GM18907 (cell line): ENCODE measurements around the gene FAM187B.

Experiments used
- ATAC-seq: cut with Tn5 transposase; IDR thresholded peaks from one replicate; pipeline ENCODE4 v1.9.1; 2021; ENCODE audit warnings: mild to moderate bottlenecking, moderate library complexity; ENCODE audit not compliant: unreplicated experiment

The FAM187B gene

DNA sequence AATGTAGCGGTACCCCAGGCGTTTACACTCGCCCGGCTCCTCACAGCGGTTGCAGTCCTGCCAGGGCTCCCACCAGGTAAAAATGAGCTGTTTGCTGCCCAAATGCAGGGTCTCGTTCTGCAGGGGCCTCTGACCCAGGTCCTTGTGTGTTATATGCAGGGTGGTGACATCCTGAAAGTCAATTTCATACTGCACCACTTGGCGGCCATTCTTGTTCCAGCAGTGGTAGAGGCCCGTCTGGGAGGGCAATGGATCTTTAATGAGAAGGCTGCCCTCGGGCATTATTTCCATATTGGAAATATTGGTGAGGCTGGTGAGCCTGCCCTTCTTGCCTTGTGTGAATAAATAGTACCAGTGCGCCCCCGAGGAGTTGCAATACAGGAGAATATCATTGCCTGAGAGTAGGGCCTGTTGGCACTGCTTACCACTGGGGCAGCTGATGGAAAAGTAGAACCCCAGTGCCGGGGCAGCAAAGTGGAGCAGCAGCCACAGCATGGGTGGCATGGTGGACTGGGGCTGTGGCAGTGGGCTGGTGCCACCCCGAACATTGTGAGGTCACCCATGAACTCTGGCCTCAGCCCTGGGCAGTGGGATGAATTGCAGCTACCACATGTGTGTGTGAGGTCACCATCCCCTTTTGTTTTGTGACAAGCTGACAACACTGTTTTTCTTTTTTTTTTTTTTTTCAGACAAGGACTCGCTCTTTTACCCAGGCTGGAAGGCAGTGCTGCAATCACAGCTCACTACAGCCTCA, at the start of gene FAM187B:
Gene FAM187B (minus strand): TSS at position 563 of the 754 bp plus-strand sequence. CDS start 59 bp downstream, at position 504.
- no peak for ATAC-seq

DNA sequence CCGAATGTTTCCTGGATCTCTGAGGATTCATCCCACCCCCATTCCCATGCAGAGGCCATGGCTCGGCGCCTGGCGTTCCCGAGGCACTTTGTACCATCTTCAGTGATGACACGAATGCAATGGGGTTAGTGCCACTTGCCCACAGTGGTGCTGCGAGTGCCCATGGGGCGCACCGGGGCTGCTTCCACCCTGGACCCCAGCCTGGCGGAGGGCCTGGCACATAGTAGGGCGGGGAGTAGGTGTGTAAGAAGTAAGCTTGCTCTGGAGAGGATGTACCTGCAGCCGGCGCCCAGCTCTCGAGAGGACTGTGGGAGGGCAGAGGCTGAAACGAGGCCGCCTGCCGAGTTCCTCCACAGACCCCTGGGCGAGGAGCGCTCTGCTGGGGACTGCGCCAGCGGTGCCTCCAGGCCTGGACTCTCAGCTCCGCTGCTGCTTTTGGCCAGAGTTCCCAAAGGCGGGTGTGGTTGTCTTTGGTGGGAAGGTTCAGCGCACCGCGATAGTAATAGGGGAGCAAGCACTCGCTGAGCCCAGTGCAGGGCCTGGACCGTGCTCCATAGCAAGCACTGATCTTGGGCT, 48.3 kb upstream of the FAM187B start:
- no peak for ATAC-seq

DNA sequence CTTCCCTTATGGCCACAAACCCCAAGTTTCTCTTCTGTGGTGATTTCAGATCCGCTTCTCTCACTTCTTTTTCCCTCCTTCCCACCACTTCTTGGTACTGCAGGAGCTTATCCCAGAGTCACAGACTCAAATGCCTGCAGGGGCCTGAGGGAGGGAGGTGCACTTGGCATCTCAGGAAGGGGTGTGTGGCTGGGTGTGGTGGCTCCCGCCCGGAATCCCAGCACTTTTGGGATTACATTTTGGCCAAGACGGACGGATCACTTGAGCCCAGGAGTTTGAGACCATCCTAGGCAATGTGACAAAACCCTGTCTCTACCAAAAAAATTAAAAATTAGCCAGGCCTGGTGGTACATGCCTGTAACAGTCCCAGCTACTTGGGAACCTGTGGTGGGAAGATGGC, 45.8 kb upstream of the FAM187B start:
- ATAC-seq = no peak

DNA sequence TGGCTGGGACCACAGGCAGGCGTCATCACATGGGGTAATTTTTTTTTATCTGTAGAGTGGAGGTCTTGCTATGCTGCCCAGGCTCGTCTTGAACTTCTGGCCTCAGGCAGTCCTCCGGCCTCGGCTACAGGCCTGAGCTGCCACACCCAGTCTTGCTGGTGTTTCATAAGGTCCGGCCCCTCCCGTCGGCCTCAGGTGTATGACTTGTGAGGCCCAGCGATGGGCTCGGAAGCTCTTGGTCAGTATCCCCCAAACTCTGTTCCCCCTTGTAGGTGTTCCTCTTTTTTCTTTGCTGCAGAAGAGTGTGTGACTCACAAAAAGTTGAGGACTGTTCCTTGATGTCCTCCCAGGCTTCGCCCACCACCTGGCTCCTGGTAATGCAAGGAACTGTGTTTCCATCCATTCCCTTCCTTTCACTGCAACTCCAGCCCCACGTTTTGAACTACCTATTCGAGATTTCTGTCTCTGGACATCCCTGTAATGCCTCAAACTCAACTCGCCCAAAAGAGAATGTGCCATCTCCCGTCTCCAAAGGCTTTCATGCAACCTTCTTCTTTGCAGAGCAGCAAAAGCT, 45.2 kb upstream of the FAM187B start:
- no peak for ATAC-seq

DNA sequence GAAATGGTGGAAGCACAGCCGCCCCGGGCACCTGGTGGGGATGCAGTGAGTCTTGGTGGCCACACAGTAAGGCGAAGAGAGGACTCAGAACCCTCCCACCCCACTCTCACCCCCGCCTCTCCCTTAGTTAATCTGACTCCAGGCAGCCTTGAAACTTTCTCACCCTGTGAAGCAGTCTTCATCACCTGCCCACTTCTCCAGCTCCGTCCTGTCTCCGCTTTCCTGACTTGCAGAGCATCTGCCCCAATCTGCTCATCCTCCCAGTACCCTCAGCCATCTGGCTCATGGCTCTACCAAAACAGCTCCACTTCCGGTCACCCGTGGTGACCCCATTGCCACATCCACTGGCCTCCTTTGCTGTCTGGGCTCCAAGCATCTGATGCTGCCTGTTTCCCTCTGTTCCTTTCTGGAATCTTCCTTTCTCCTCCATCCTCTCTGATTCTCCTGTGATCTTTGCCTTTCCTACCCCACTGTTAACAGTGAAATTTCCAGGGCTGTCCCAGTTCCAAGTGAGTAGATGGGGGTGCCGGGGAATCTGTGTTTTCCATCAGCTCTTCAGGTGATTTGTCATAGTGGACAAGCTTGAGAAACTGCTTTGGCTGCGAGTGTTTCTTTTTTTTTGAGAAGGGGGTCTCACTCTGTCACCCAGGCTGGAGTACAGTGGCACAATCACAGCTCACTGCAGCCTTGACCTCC, 44.6 kb upstream of the FAM187B start:
- no peak for ATAC-seq

DNA sequence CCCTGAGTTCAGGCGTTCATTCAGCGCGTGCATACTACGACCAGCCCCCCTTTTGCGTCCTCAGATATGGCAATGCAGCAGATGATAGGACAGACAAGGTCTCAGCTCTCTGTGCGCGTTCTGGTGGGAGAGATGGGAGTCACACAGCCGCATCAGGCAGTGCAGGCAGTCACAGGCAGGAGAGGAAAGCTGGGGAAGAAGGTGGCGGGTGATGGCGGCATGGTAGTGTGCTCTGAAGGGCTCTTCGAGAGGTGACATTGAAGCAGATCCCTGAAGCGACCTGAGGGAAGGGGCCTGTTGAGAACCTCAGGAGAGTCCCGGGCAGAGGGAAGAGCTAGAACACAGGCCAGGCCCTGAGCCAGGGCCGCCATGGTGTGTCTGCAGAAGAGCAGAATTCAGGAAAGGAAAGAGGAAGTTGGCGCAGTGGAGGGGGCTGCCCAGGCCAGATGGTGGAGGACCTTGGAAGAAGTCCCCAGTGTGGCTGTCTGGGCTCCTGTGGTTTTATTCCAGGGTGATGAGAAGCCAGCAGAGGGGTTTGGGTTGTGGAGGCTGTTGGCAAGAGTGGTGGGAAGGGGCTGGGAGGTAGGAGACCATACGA, 43.7 kb upstream of the FAM187B start:
- ATAC-seq = no peak

DNA sequence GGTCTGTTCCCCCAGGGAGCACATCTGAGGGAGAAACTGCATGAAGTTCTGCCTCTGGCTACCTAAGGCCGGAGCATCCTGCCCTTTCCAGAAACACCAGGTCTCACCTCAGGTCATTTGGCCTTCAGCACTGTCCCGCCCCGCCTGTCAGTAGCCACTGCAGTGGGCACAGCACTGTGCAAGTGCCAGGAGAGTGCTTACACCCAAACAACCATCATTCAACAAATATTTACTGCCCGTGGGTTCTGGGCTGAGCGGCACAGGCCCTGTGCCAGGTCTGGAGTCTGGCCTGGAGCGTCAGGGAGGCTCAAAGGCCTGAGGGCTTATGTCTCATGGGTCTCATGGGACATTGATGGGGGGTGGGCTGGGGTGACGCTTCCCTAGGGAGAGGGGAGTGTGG, 43.0 kb upstream of the FAM187B start:
- ATAC-seq = no peak

DNA sequence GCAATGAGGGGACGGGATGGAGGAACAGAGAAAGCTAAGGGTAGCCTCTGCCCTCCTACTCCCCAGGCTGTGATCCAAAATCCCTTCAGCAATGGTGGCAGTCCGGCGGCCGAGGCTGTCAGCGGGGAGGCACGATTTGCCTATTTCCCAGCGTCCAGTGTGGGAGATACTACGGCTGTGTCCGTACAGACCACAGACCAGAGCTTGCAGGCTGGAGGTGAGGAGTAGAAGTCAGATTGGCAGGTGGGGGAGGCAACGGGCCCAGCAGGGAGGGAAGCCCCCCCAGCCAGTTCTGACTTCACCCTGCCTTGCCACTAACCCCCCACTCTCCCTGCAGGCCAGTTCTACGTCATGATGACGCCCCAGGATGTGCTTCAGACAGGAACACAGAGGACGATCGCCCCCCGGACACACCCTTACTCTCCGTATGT, 41.9 kb upstream of the FAM187B start:
- no peak for ATAC-seq

DNA sequence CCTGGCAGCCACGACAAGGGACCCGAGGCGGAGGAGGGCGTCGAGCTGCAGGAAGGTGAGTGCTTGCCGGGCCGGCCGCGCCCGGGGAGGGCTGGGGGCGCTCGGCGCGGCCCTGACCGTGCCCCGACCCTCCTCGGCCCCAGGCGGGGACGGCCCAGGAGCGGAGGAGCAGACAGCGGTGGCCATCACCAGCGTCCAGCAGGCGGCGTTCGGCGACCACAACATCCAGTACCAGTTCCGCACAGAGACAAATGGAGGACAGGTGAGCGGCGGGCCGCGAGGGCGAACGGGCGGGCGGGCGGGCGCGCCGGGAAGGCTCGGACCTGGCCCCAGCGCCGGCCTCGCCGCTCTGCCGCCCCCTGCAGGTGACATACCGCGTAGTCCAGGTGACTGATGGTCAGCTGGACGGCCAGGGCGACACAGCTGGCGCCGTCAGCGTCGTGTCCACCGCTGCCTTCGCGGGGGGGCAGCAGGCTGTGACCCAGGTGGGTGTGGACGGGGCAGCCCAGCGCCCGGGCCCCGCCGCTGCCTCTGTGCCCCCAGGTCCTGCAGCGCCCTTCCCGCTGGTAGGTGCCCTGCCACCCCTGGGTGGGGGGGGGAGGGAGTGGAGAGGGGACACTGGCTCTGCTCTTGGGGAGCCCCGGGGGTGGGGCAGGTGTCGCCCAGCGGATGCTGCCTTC, 41.0 kb upstream of the FAM187B start:
- peak; percentile 57 for ATAC-seq

DNA sequence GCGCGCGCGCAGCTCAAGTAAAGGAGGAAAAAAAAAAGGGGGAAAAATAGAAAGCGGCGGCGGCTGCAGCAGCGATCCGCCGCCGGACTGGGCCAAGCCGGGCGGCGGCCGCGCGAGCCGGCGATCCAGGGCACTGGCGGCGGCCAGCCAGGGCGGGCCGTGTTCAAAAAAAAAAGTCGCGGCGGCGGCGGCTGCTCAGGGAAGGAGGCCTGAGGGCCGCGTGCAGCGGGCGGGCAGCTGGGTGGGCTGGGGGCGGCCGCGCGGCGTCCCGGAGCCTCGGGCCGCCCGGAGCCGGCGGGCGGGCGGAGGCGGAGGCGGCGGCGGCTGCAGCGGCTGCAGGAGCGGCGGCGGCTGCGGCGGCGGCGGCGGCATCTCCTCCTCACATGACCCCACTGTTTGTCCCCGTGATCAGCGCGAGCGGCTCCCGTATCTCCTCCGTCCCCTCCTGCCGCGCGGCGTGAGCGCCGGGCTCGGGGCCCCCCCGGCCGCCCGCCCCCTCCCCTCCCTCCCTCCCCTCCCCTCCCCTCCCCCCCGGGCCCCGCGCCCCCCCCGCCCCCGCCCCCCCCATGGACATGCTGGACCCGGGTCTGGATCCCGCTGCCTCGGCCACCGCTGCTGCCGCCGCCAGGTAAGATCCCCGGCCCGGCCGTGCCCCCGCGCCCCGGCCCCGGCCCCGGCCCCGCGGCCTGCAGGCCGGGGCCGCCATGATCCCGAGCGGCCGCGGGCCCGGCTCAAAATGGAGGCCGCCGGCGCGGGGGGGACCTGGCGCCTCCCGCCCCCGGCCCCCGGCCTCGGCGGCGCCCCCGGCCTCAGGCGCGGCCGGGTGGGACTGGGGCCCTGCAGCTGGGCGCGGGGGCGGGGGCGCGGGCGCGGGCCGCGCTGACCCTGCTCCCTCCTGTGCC, 40.2 kb upstream of the FAM187B start, which contains the start of gene USF2:
Gene USF2 (plus strand): TSS at position 427 of the 902 bp plus-strand sequence. CDS start 140 bp downstream, at position 567.
- peak; percentile 25 for ATAC-seq

DNA sequence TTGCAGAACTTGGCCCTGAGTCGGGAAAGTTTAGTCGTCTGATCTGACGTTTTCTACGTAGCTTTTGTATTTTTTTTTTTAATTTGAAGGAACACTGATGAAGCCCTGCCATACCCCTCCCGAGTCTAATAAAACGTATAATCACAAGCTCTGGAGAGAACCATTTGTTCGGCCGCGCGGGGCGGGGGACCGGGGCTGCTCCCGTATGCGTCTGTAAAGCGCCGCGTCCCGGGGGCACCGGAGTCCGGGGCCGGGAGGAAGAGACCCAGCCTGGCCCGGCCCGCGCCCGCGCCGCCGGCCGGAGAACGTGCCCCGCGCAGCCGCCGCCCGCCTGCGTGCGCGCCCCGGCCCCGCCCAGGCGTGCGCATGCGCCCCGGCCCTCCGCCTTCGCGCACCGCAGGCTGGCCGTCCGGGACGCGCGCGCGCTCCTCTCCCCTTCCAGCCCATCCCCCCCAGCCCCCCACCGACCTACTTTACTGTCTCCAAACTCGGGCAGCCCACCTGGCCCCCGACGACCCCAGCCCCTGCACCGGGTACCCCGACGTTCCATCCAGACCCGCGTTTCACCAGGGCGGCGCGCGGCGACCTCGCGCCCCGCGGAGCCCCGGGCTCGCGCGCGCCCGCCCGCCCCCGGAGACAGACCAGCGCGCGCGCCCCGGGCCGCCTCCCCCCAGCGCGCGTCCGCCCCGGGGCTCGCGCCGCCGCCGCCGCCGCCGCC, 39.4 kb upstream of the FAM187B start:
- ATAC-seq = peak; percentile 40

DNA sequence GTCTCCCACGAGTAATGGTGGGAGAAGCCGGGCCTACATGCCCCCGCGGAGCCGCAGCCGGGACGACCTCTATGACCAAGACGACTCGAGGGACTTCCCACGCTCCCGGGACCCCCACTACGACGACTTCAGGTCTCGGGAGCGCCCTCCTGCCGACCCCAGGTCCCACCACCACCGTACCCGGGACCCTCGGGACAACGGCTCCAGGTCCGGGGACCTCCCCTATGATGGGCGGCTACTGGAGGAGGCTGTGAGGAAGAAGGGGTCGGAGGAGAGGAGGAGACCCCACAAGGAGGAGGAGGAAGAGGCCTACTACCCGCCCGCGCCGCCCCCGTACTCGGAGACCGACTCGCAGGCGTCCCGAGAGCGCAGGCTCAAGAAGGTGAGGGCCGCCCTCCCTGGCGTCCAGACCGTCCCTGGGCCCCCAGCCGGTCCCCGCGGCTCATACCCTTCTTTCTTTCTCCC, 38.8 kb upstream of the FAM187B start:
- peak; percentile 14 for ATAC-seq

DNA sequence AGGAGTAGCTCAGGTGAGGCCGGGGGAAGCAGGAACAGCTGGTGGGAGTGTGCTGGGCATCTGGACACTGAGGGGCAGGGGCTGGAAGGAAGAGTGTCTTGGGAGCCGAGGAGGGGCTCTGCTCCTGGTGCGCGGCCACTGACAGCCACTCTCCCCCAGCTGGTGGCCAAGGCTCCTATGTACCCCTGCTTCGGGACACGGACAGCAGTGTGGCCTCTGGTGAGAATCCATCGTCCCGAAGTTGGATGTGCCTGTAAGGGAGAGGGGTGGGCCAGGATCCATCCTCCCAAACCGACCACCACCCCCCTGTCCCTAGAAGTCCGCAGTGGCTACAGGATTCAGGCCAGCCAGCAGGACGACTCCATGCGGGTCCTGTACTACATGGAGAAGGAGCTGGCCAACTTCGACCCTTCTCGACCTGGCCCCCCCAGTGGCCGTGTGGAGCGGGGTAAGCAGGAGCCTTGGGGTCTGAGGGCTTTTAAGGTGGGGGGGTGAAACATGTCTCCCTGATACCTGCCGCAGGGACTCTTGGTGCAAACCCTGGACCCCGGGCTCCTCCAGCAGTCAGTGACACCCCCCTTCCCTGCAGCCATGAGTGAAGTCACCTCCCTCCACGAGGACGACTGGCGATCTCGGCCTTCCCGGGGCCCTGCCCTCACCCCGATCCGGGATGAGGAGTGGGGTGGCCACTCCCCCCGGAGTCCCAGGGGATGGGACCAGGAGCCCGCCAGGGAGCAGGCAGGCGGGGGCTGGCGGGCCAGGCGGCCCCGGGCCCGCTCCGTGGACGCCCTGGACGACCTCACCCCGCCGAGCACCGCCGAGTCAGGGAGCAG, 38.2 kb upstream of the FAM187B start:
- ATAC-seq = no peak

DNA sequence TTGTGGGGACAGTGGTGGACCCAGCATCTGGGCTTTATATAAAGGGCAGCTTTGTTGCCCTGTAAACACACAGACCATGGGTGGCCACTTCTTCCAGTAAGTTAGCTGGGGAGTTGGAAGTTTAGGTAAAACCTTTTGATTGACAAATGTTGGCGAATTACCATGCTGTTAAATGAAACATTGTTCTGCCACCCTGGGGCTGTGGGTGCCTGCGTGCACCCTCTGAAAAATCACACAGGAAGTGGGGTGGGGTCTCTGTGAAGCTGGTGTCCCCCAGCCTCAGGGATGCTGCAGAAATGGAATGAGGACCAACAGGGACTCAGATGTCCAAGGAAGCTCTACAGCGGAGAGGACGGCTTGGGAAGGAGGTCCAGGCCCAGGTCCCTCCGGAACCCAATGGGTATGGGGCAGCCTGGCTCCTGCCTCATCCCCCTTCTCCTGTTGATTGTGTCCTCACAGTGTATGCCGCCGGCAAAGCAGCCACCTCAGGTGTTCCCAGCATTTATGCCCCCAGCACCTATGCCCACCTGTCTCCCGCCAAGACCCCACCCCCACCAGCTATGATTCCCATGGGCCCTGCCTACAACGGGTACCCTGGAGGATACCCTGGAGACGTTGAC, 37.5 kb upstream of the FAM187B start:
- no peak for ATAC-seq

DNA sequence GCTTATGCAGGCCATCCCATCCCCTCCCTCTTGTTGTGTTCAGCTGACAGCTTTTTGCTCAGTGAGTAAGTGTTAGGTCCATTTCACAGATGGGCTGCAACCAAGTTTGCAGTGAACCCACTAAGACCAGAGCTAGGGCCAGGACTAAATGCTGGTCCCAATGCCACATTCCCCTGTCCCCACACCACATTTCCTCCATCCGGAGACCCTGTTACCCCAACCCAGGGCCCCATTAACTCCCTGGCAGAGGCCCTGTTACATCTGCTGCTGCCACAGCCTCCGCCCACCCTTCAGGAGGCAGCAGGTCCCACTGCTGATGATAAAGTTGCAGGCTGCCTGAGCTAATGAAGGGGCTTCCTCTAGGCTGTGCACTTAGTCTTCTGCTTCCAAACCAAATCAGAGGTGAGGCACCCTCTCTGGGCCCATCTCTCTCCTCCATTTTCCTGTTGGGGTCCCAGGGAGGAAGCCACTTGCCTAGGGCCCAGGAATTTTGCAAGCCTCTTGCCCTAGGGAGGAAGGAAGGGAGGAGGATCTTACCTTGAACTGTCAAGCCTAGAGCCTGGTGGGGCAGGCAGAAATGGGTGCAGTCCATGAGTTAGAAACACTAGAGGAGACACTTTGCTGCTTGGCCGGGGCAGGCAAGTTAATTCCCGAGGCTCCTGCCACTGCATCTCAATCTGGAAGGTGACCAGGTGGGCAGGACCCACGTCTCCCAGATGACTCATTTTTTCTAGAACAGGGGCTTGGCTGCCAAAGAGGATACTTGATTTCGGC, 36.8 kb upstream of the FAM187B start:
- no peak for ATAC-seq

DNA sequence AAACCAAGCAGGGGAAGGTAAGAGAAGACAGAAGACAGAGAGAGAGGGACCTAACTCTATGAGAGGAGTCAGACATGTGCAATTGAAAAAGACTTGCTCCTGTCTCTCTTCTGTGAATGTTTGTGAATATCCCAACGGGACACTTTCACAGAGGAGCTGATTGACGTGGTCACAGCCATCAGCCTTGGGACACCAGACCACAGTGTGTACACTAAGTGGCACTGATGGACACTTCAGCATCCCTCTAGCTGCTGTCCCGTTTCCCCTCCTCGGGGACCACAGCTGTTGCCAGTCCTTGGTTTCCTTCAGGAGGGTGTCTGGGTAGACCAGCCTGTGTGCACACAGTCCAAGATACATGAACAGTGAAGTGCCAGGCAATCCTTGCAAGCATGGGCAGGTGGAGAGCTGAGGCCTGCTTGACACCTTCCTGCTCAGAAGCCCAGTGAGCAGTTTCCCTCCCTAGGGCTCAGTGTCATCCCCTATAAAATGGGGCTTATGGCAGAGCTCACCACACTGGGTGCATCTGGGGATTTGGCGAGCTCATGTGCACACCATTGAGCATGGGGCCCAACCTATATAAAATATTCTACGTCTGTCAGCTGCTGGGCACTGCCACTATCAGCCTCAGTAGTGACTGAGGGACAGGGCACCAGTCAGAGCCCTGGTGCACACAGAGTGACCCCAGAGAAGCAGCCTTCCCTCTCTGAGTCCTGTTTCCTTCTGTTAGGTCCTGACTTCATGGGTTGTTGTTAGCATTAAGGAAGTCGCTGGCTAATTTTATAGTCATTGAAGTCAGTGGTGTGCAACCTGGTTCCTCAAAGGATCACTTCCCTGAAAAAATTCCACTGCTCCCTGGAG, 36.0 kb upstream of the FAM187B start:
- no peak for ATAC-seq
